ENCODE measurements around the gene FOXJ1. TPM values are rescaled to one million over a fixed set of nuclear protein-coding genes. Genes with fewer than 3 reads are reported as not detected.
A peak's percentile ranks its signal among the peaks of the same experiment; 100 is the strongest.

The FOXJ1 gene
- total RNA-seq, 1 donor from 2014 or later = 4.5 TPM

GRCh38 chr17:76125922-76126321, 15.1 kb downstream of the FOXJ1 start:
- no peaks in the 10 kb centered on the region for H3K36me3 Mint-ChIP-seq (ENCODE audit: low read depth)
- H3K4me1 Mint-ChIP-seq = peaks cover 12% of the 10 kb centered on the region
- no peaks in the 10 kb centered on the region for H3K9me3 Mint-ChIP-seq
- peaks cover 5% of the 10 kb centered on the region for H3K27me3 Mint-ChIP-seq (ENCODE audit: low read depth)
- DNase-seq (ENCODE audit: low read depth, low spot score) = no peak
- H3K27ac Mint-ChIP-seq (ENCODE audit: unreplicated experiment) = no peak overlapping the region
- no peak for TF ChIP-seq CTCF (conservative IDR thresholded peaks at IDR 0.05)
- H3K4me3 Mint-ChIP-seq = no peak overlapping the region

GRCh38 chr17:76125391-76125675, 15.7 kb downstream of the FOXJ1 start:
- TF ChIP-seq CTCF (conservative IDR thresholded peaks at IDR 0.05) = no peak
- Mint-ChIP-seq H3K4me3 (no peak overlapping the region), H3K27me3 (ENCODE audit: low read depth) (no peaks in the 10 kb centered on the region), H3K4me1 (peaks cover 16% of the 10 kb centered on the region), H3K36me3 (ENCODE audit: low read depth) (no peaks in the 10 kb centered on the region), H3K27ac (ENCODE audit: unreplicated experiment) (no peak overlapping the region), H3K9me3 (no peaks in the 10 kb centered on the region)
- no peak for DNase-seq (ENCODE audit: low read depth, low spot score)

DNA sequence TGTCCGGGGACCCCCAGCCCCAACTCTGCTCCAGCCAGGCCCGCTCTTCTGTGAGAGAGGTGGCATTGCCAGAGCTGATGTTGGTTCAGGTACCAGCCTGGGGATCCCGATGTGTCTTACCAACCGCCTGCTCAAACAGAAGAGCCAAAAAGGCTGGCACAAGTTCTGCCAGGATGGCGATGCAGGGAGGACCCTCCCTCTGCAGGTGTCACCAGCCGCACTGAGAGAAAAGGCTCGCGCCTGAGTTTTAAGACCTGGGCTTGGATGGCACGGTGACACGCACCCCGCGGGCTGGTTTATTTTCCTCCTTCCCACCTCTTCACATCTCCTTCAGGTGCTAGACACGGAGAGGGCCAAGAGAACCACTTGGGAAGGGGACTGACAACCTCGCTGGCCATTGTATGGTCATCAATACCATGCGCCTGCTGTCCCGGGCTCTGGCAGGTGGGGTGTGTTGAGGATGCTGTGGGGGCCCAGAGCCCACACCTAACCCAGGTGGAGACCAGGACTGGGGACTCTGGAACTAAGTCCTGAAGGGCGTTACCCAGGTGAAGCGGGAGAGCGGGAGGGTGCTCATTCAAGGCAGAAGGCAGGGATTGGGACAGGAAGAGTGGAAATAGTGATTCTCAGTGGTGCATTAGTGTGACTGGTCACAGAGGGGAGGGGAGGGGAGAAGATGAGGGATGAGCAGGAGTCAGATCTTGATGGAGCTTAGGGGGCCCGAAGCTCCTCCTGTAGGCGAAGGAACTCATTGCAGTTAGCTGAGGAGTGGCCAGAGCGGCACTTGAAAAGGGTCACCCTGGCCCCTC, 16.3 kb downstream of the FOXJ1 start:
- Mint-ChIP-seq H3K27ac (ENCODE audit: unreplicated experiment) (peak overlapping the region; percentile 78), H3K27me3 (ENCODE audit: low read depth) (no peaks in the 10 kb centered on the region), H3K36me3 (ENCODE audit: low read depth) (no peaks in the 10 kb centered on the region), H3K9me3 (no peaks in the 10 kb centered on the region), H3K4me1 (peaks cover 16% of the 10 kb centered on the region), H3K4me3 (no peak overlapping the region)
- peak; percentile 38 for TF ChIP-seq CTCF (conservative IDR thresholded peaks at IDR 0.05)
- no peak for DNase-seq (ENCODE audit: low read depth, low spot score)

GRCh38 chr17:76123749-76124581, 17.1 kb downstream of the FOXJ1 start:
- no peak overlapping the region for H3K27ac Mint-ChIP-seq (ENCODE audit: unreplicated experiment)
- H3K4me3 Mint-ChIP-seq = no peak overlapping the region
- H3K36me3 Mint-ChIP-seq (ENCODE audit: low read depth) = no peaks in the 10 kb centered on the region
- H3K27me3 Mint-ChIP-seq (ENCODE audit: low read depth) = no peaks in the 10 kb centered on the region
- TF ChIP-seq CTCF (conservative IDR thresholded peaks at IDR 0.05) = no peak
- DNase-seq (ENCODE audit: low read depth, low spot score) = no peak
- H3K4me1 Mint-ChIP-seq = peaks cover 16% of the 10 kb centered on the region
- no peaks in the 10 kb centered on the region for H3K9me3 Mint-ChIP-seq

GRCh38 chr17:76123191-76123499, 17.9 kb downstream of the FOXJ1 start:
- no peak for TF ChIP-seq CTCF (conservative IDR thresholded peaks at IDR 0.05)
- Mint-ChIP-seq H3K4me3 (no peak overlapping the region), H3K9me3 (no peaks in the 10 kb centered on the region), H3K36me3 (ENCODE audit: low read depth) (no peaks in the 10 kb centered on the region), H3K27ac (ENCODE audit: unreplicated experiment) (no peak overlapping the region), H3K4me1 (peaks cover 16% of the 10 kb centered on the region), H3K27me3 (ENCODE audit: low read depth) (no peaks in the 10 kb centered on the region)
- no peak for DNase-seq (ENCODE audit: low read depth, low spot score)
